ENCODE measurements around the gene NIT2. TPM values are rescaled to one million over a fixed set of nuclear protein-coding genes. Genes with fewer than 3 reads are reported as not detected.

NIT2 gene
- total and polyA plus RNA-seq, 9 of the 15 experiments (the other 6 are each of a cell fraction or from before 2014, with no cell fraction given) = 11.4 to 62.2 (median 22.1) TPM

DNA sequence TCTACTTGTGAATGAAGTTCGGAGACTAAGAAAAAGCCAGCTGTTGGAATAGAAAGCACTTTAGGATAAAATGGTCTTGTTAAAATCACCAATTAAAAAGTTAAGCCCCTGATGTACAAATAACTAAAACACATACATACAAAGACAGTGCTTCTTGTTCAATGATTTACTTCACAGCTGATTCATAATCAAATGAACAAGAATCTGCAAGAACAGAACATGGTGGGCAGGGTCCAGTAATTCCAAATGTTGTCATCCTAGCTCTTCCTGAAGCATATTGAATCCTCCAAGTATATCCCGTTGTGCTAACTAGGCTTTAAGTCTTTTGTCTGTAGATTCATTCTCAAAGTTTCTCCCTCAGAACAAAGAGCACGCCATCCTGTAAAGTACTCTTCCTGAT, 24.5 kb downstream of the NIT2 start (continued):
- TF ChIP-seq IRF2 (CRISPR knock-in tag; IDR thresholded peaks at IDR 0.05) = no peak
- TF ChIP-seq U2AF2 (optimal IDR thresholded peaks at IDR 0.05; ENCODE audit: low read depth, low read length) = no peak
- TF ChIP-seq CTCF (IDR thresholded peaks at IDR 0.05 in 2 of 3, conservative IDR thresholded peaks at IDR 0.05 in 1 of 3; ENCODE audit: insufficient read depth in 2 of 3, low read depth in 1 of 3, low read length in 3 of 3) = no peak
- TF ChIP-seq ARHGAP35 (IDR thresholded peaks at IDR 0.05; ENCODE audit: partially characterized antibody) = no peak

DNA sequence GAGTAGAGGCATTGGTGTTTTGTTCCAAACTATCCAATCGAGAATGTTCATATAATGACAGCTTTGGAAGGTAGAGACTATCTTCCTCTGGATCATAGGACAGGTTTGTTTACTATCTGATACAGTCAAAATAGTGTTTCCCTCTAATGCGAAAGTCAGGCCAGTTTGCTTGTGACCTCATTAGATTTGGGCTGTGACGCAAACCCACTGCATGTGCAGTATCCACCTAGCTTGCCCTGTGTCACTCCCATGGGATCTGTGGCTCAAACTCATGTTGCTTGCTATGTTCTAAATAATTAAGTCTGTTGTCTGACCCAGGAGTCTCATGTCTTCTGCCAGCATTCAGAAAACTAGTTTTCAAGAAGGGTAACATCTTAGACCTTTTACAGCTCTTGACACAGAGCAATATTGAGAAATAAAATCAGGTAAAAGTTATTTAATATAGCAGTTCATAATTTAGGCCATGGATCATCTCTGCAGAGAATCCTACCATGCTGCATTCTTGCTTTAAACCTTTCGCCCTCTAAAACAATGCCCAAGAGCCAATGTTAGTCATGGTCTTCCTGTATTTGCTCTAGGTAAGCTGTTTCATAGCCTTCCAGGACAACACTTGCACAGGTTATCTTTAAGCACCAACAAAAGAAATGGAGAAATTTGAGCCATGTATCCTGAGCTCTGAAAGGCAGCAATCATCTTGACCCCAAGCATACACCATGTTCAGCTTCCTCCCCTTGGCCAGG, 26.4 kb downstream of the NIT2 start:
- FAIRE-seq = no peak
- Histone ChIP-seq H3K9me3 (replicated peaks; ENCODE audit: control insufficient read depth, insufficient read depth, low read depth, low read length) (no peaks in the 10 kb centered on the region), H3K4me1 (replicated peaks in 1 of 2; ENCODE audit: control insufficient read depth in 2 of 2, insufficient read depth in 2 of 2, low read length in 2 of 2) (no peaks in the 10 kb centered on the region), H2AFZ (ENCODE audit: low read depth, low read length) (no peak overlapping the region), H3K9me1 (ENCODE audit: control insufficient read depth, insufficient read depth, low read length) (peaks cover 3% of the 10 kb centered on the region), H3K4me3 (no peak overlapping the region), H3K4me2 (ENCODE audit: insufficient read depth, low read length) (no peak overlapping the region), H3K36me3 (ENCODE audit: control insufficient read depth, insufficient read depth, low read length) (peaks cover 29% of the 10 kb centered on the region), H3K79me2 (ENCODE audit: control insufficient read depth, insufficient read depth, low read length) (no peaks in the 10 kb centered on the region), H4K20me1 (replicated peaks; ENCODE audit: control insufficient read depth, insufficient read depth, low read length) (no peaks in the 10 kb centered on the region), H3K9ac (ENCODE audit: insufficient read depth in 1 of 2, low read depth in 2 of 2, low read length in 2 of 2) (no peak overlapping the region), H3K27me3 (ENCODE audit: control insufficient read depth in 2 of 2, insufficient read depth in 2 of 2, low read length in 2 of 2) (no peaks in the 10 kb centered on the region), H3K27ac (ENCODE audit: extremely low read depth, low read depth, low read length) (no peak overlapping the region)
- POLR2A ChIA-PET = interaction anchor here (0.8 to 1.5 kb wide), 3 partner anchors 11 to 17 kb away, joined by 3 to 5 read pairs (median 3); no protein-coding TSS in a partner anchor
- intact Hi-C loops (cut with micrococcal nuclease) (no loop called here), in situ Hi-C loops (cut with MboI) (no loop called here)
- no peak for DNase-seq (ENCODE audit: extremely low read depth in 1 of 4, low spot score in 3 of 4)
- BruUV-seq (replicated peaks) = no TSS peak
- CTCF ChIA-PET (ENCODE audit: low intra/inter-chr PET ratio) = no interaction called here
- 78% methylated on average over 3 of the region's 4 CpGs for WGBS (ENCODE audit: insufficient coverage, low coverage, missing lambda C conversion rate)
- no peak for ATAC-seq
- no peak for TF ChIP-seq KLF13 (tag; IDR thresholded peaks at IDR 0.05; ENCODE audit: borderline replicate concordance, low read depth)
- TF ChIP-seq ZFX (CRISPR knock-in tag; IDR thresholded peaks at IDR 0.05) = no peak
- TF ChIP-seq POLR2B (IDR thresholded peaks at IDR 0.05; ENCODE audit: low read depth, partially characterized antibody) = no peak
- TF ChIP-seq TBL1XR1 (IDR thresholded peaks at IDR 0.05; ENCODE audit: low read length in 2 of 2) = no peak
- no peak for TF ChIP-seq POLR3A (IDR thresholded peaks at IDR 0.05; ENCODE audit: borderline replicate concordance, extremely low read depth, insufficient read depth, insufficient read length)
- TF ChIP-seq POLR2G (IDR thresholded peaks at IDR 0.05; ENCODE audit: low read depth, low read length) = no peak
- TF ChIP-seq, protein P1, sequence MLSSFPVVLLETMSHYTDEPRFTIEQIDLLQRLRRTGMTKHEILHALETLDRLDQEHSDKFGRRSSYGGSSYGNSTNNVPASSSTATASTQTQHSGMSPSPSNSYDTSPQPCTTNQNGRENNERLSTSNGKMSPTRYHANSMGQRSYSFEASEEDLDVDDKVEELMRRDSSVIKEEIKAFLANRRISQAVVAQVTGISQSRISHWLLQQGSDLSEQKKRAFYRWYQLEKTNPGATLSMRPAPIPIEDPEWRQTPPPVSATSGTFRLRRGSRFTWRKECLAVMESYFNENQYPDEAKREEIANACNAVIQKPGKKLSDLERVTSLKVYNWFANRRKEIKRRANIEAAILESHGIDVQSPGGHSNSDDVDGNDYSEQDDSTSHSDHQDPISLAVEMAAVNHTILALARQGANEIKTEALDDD (IDR thresholded peaks at IDR 0.05) = no peak
- no peak for TF ChIP-seq HNRNPUL1 (IDR thresholded peaks at IDR 0.05; ENCODE audit: low read length)
- no peak for TF ChIP-seq NONO (IDR thresholded peaks at IDR 0.05; ENCODE audit: low read depth in 2 of 2, low read length in 1 of 2)
- no peak for TF ChIP-seq ATF3 (IDR thresholded peaks at IDR 0.05)
- no peak for TF ChIP-seq ATF3 (CRISPR knock-in tag; conservative IDR thresholded peaks at IDR 0.05)
- TF ChIP-seq SNRNP70 (optimal IDR thresholded peaks at IDR 0.05; ENCODE audit: low read depth, low read length) = no peak
